GM18868 (cell line): ENCODE data around the gene RACK1.
A peak's percentile ranks its signal among the peaks of the same experiment; 100 is the strongest.

Experiments
- ATAC-seq: cut with Tn5 transposase; IDR thresholded peaks from one replicate; pipeline ENCODE4 v1.9.1; 2021; ENCODE audit warnings: mild to moderate bottlenecking, moderate library complexity; ENCODE audit not compliant: unreplicated experiment

The RACK1 gene

DNA sequence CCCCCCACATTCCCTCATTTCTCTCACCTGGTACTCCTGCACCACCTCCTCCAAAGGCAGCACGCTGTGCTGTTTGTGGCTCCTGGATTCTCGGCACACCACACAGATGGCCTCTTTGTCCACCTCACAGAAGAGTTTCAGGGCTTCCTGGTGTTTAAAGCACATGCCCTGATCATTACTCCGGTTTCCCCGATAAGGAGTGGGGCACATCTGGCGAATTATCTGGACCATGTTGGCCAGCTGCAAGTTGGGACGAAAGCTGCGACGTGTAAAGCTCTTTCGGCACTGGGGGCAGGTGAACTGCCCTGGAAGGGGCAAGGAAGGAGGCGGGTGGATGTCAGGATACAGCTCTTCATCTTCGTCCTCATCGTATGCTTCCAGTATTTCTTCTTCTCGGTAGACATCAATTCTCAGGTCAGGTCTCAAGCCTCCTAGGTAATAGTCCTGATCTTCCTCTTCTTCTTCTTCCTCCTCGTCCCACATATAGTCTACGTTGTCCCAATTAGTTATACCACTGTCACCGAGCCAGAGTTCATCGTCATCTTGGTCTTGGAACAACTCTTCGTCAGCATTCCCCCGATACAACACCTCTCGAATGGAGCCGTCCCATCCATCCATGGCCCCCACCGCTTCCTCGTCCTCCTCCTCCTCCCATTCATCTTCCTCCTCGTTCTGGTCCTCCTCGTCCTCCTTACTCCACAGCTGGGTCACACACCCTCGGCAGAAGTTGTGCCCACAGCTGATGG is 16.4 kb upstream of the RACK1 start:
- no peak for ATAC-seq

DNA sequence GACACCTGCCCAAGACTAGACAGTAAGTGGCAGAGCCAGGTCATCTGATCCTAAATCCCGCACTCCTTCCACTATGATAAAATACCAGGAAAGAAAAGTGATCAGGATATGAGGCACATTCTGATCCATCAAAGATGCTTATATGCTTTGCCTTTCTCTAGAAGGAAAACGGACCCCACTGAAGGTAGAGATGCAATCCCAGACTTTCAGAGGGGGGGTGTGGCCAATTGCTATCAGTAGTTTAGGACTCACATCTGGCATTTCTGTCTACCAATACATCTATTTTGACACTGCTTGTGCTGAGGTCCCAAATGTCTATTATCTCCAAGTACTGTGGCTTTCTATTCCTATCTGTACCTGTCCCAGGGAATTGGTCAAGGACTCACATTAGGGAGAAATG is 15.6 kb upstream of the RACK1 start:
- no peak for ATAC-seq

DNA sequence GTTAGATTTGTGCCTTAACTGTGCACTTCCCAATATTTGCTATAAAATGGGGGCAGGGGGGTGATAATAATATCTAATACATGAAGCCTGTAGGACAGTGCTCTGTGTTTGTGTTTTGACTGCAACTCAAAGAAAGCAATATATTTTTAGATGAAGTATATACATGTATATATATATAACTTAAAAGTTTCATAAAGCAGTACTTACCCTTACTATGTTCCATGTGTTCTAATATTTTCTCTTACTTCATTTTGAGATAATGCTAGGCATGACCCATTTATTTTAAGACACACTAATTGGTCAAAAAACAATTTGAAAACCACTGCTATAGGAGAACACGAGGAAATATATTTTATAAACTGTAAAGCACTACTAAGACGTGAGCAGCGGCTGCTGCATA is 14.9 kb upstream of the RACK1 start:
- no peak for ATAC-seq

DNA sequence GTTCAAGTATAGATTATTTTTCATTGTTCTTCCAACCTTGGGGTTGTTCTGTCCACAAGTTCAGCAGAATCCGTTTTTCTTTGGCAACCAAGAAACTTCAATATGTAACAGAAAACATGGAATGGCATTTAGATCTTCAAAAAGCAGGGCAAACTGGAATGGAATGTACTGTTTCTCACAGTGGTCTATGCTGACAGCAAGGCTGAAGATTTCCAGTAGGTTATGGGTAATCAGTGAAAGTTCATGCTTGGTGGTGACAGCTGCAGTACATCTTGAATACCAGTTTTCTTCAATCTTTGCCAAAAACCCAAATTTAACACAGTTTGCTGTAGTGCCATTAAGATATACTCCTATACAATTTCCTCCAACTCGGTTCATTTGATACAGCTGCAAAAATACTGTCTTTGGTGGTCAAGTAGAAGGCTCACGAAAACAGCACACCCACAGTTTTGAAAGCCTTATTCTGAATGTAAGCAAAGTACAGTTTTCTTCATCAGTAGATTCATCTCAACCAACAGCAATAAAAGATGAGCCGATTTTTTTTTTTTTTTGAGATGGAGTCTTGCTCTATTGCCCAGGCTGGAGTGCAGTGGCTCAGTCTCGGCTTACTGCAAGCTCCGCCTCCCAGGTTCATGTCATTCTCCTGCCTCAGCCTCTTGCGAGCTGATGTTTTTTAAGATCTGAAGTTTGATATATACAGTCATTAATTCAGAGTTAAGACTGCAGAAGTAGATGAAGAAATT is 12.3 kb upstream of the RACK1 start:
- no peak for ATAC-seq

DNA sequence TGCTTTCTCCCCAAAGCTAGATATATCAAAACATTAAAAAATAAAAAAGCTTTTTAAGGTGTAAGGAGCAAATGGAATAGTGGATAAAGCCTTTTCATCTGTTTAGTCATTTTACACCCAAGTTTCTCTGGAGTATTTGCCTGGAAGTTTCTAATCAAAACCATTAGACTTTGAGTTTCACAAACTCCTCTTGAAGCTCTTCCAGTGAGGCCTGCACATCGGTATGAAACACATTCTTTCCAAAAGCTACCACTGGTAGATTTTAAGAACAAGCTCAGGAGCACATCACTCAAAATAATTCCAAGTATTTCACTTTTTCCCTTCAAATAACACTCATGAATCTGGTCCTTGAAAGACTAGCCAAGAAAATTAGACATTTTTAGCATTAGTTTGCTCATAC is 11.6 kb upstream of the RACK1 start:
- ATAC-seq: no peak

DNA sequence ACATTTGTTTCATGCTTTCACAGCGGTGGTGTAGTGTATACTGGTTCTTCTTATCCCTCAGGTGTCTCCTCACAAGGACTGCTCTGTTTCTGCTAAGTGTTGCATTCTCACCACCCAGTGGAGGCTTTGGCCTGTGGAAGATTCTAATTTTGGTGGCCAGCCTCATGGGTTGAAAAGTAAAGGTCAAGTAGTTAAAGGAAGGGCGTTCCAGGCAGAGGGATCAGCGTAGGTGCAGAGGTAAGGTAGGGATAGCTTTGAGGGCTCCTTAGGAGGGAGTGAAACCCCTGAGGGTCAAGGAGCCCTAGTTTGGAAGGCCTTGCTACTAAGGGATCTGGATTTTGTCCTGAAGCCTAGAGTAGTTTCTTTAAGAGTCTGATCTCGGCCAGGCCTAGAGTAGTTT is 4.6 kb upstream of the RACK1 start:
- ATAC-seq: no peak

DNA sequence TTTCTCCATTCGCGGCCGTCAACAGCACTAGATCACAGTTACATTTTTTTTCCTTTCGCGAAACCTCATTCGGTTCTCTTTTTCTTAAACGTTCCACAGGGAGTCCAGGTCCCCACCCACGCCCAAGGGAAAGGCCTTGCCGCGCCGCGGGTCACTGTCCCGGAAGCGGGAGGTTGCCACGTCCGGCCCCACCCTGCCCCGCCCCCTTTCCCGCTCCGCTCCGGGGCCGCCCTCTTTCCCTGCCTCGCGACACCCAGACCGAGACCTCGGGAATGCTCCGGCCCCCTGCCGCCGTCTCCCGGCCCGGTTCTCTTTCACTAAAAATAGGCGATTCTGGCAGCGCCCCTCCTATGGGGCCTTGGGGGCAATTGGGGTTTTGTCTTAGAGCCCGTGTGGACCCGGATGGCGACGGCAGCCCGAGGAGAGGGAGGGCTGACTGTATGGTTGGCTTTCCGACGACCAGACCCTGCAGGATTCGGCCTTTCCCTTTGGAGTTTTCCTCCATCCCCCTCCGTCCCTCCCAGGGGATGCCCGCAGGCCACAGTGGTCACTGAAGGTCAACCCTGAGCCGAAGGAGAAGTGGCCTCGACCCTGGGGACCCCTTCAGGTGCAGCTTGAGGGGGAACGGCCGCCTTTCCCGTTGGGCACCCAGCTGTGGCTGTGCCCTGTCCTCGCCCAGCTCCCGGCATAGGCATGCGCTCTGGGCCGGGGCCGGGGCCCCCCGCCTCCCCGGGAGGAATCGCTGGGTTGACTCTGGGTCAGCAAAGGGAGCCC is 2.8 kb upstream of the RACK1 start:
- ATAC-seq: peak; percentile 47

DNA sequence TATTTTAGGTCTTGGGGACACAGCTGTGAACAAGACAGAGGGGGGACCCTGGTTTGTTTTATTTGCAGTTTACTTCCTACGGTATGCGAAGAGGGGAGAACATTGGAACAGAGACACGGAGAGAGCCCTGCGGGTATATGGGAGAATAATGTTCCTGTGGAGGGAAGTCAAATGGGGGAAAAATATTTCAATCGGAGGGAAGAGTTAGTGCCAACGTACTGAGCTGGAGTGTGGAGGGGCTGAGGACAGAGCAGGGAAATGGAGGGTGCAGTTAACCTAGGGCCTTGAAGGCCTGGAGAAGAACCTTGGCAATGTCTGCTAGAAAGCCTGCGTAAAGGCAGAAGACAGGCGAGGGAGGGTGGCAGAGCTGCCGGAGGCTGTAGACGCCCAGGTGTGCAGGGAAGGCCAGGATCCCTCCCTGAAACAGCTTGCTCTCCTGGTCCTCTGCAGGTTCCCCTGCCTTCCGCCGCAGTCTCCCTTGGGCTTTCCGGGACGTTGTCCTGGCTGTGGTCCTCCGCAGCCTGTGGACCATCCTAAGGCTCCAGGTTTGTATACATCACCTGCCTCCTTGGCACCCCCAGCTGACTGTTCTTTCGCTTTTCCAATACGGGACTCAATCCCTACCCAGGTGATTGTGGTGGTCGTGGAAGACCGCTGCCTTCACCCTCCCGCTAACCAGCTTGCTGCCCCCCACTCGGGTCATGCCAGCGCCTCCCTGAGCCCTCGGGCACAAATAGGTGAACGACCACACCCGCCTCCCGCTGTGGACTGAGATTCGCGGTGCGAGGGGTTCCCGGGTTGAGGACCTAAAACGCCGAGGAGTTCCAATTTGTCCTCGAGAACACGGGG is 1.9 kb upstream of the RACK1 start:
- ATAC-seq: peak; percentile 3

DNA sequence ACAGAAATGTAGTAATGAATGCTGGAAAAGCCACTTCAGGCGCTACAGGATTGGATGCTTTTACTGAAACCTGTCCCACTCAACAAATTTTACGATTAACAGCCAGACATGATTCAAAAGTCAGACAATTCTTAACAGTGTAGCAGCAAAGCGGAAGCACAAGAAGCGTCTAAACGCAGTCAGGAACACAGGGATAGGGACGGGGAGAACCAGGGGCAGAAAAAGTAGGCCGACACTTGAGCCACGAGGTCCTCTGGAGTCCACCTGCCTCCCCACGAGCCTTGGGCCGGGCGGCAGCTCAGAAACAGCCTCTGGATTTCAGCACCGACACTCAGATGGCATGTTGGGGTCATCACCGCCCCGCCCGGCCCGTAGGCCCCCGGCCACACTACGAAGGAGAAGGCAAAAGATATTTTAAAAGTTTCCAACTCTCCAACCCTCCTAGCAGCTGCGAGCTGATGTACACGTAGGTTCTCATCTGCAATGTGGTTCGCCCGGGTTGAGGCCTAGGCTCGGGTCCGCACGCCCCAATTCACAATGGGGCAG is 615 bp downstream of the RACK1 start:
- no peak for ATAC-seq

DNA sequence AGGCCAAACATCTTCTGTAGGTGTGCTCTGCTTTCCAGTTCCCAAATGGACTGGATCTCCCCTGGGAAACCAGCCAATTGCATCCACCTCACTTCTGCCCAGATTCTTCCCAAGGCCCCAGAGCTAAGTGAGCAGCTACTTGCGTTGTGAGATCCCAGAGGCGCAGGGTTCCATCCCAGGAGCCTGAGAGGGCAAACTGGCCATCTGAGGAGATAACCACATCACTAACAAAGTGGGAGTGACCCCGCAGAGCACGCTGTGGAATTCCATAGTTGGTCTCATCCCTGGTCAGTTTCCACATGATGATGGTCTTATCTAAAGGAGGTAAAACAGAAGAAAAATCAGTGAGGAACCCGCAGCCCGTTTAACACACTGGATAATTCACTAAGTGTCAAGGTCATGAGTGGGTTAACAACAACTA is 1.7 kb downstream of the RACK1 start:
- ATAC-seq: no peak

DNA sequence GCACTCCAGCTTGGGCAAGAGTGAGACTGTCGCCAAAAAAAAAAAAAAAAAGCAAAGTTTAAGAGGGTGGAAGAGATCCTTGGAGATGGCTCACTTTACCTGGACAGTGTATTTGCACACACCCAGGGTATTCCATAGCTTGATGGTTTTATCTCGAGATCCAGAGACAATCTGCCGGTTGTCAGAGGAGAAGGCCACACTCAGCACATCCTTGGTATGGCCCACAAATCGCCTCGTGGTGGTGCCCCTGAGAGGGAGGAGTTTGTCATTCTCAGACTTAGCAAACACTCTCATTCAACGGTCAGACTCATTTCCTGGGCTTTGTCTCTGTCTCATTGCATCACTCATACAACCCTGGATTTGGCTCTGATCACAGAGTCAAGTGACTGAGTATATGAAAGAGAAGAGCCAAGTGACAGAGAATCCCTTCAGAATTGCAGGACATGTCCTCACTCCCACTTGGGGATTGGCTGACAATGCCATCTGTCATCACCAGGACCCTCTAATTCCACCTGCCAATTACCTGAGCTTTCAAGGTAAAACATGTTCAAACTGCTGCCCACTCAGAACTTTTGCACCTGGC is 2.2 kb downstream of the RACK1 start:
- no peak for ATAC-seq

DNA sequence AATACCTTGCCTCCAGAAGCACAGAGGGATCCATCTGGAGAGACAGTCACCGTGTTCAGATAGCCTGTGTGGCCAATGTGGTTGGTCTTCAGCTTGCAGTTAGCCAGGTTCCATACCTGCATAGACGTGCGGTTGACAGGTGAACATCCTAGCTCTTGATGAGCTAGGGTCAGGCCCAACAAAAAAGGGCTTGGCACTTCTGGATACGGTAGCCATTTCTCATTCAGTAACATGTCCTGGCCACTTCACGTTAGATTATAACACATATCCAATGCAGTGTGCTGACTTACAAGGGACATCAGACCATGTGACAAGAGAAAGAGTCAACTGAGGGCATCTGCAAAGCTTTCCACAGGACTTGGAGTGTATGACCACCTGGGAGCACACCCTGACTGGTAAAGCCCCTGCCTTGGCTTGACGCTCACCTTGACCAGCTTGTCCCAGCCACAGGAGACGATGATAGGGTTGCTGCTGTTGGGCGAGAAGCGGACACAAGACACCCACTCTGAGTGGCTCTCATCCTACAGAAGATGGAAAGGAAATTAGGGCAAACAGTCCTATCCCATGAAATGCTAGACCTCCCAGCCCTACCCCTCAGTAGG is 4.5 kb downstream of the RACK1 start:
- no peak for ATAC-seq

DNA sequence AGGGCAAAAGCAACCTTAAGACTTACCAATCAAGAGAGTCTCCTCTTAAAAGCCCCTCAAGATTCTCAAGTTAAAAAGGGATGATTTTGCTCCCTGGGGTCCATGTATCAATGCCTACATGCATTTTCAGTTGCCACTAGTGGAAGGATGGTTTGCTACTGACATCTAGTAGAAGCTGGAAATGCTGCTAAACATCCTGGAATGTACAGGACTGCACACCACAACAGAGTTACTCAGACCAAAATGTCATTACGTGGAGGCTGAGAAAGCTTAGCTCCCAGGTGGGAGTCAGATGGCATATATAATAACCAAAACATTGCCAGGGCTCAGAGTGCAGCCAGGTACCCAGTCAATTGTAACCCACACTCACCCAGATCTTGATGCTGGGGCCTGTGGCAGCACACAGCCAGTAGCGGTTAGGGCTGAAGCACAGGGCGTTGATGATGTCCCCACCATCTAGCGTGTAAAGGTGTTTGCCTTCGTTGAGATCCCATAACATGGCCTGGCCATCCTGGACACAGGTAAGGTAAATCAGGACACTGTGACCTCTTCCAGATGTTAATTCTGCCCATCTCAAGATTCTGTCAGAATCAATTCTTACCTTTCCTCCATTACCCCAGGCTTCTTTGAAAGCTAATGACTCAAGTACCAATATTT is 5.8 kb downstream of the RACK1 start:
- ATAC-seq: no peak

DNA sequence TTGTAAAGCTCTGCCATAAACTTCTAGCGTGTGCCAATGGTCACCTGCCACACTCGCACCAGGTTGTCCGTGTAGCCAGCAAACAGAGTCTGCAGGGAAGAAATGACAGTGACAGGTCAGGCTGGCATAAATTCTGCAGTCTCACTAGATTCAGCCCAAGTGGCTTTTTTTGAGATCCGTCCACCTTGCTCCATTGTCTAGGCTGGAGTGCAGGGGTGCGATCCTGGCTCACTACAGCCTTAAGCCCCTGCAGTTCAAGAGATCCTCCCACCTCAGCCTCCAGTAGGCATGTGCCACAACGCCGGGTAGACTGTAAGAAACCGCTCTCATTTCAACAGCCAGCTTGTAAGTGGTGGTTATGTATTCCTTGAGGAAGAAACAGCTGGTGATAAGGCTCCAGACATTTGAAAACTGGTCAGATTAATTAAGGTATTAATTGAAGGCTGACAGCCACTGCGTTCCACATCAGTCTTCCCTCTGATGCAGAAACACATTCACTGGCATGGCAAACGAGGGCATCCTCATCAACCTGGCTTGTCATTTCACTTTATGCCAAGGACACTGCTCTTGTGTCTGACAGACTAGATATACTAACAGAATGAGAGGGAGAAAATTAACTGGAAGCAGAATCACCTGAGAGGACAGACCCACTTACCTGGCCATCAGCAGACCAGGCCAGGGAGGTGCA is 6.6 kb downstream of the RACK1 start:
- ATAC-seq: no peak

DNA sequence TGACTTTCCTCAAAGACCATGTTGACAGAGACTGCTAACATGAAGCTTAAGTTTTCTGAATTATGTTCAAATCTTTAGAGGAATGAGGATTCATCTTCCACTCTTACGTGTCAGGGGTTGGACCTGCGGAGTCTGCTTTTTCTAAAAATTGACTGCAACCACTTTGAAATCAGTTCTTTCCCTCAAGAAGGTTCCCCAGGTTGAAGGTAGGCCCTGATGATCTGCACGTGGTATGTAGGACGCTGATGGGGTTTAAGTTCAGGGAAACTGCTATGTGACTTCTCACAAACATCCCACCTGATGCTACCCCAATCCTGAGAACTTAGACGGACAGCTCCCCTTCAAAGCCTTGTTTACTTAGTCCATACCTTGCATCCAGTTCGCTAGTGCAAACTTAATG is 7.2 kb downstream of the RACK1 start:
- no peak for ATAC-seq

DNA sequence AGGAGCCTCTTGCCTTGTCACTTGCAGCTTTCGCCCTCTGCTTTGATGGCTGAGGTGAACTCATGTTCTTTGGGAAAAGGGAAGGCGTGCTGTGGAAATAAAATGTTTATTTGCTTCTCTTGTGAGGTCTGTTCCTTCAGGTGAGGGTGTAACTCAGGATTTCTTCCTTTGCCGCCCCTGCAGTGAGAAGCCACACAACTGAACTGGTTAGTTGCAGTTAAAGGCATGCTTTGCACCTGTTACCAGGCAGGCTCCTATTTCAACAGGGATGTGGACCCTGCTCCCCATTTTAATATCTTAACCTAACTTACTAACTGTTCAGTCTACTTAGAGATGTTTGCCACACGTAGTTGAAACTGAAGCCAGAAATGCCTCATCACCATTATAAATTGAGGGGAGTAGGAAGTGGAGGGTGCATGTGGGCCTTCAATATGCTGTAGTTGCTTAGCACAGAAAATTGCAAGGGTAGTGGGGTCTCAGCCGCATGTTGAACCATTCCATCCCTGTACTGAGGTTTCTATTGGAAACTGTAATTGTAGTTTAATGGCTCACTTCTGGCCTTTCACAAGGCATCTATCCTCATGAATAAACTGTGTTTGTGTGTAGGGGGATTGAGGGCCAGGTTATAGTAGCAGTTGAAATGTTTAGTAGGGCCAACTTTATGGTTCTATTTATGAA is 7.9 kb downstream of the RACK1 start:
- no peak for ATAC-seq

DNA sequence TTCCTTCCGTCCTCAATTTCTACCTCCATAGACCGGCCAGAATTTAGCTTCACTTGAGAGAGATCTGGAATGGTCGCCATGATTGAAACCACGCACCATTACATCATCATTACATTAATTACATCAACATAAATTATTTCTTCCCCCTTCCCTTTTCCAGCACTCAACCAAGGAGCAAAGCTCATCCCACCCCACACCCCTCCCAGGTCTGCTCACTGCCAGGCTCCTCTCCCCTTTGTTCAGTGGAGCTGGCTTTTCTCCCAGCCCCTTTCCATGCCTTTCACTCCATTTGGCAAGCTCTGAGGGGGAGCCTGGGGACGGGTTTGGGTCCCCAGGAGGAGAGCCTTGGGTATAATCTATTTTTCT is 8.4 kb downstream of the RACK1 start:
- ATAC-seq: no peak
